Activated T-helper 1 cell treated with anti-CD3 and anti-CD28 coated beads, Interleukin-12 subunit alpha, Interleukin-12 subunit beta, Interleukin-2, Interleukin-4 antibody, amounts not matched to agents 30 ng/mL and 10 ng/mL and 1 ng/mL, durations not matched to agents 14 hours and 24 hours and 36 hours (primary cell): ENCODE results near the gene CLEC3B. TPM values are rescaled to one million over a fixed set of nuclear protein-coding genes. Genes with fewer than 3 reads are reported as not detected.
"Not testable (repeated sequence)": the region's sequence is repeated elsewhere in the genome, so short reads cannot be mapped to it uniquely, and the experiment has no call there.

ENCODE experiments used
- DNase-seq: peaks from one replicate; pipeline ENCODE4 v3.0.0; 2021; ENCODE audit warnings: low spot score
- H3K27ac Mint-ChIP-seq: one replicate; pipeline ENCODE4 v1.8.0; 2021; ENCODE audit warnings: mild to moderate bottlenecking, mixed read lengths
- H3K27me3 Mint-ChIP-seq: one replicate; pipeline ENCODE4 v1.8.0; 2022; ENCODE audit warnings: mild to moderate bottlenecking, moderate library complexity, mixed read lengths; ENCODE audit not compliant: insufficient read depth
- H3K36me3 Mint-ChIP-seq: one replicate; pipeline ENCODE4 v1.8.0; 2021; ENCODE audit warnings: low read depth, mixed read lengths
- H3K4me1 Mint-ChIP-seq: one replicate; pipeline ENCODE4 v1.8.0; 2021; ENCODE audit warnings: low read depth, mixed read lengths
- H3K4me3 Mint-ChIP-seq: one replicate; pipeline ENCODE4 v1.8.0; 2021; ENCODE audit warnings: mild to moderate bottlenecking, moderate library complexity, mixed read lengths
- H3K9me3 Mint-ChIP-seq: one replicate; pipeline ENCODE4 v1.8.0; 2021; ENCODE audit warnings: mixed read lengths
- intact Hi-C: fragments of 100-400 bp; cut with micrococcal nuclease; formaldehyde crosslinking; loops from one replicate; pipeline ENCODE4 v1.15.1; 2024
- total RNA-seq: library from RNA; stranded (reverse); gene quantifications from 2 replicates; pipeline ENCODE4 v1.2.3, GENCODE V29; 2022

CLEC3B gene
- total RNA-seq, 1 donor from 2014 or later = not detected

DNA sequence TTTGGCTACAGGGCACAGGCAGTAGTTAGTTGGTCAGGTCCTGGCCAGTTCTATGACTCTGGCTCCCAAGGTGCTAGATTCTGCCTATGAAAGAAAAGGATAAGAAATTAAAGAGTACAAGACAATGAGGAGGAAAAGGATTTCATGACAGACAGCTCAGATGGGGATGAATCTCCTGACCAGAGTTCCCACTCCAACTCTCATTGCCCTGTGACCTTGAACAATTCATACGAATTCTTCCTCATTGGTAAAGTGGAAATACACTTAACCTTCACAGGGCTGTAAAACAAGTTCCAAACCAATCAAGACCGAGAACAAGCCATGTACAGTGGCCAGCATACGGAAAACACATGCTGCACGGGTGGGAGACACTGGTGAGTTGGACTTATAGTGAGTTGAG, 23.7 kb downstream of the CLEC3B start:
- Mint-ChIP-seq H3K27ac (no peak overlapping the region), H3K27me3 (peaks cover 39% of the 10 kb centered on the region), H3K9me3 (no peaks in the 10 kb centered on the region), H3K4me3 (no peak overlapping the region), H3K4me1 (peaks cover 14% of the 10 kb centered on the region), H3K36me3 (peaks cover 2% of the 10 kb centered on the region)
- DNase-seq = no peak
- intact Hi-C loops = no loop called here

GRCh38 chr3:45051685-45052084, 25.6 kb downstream of the CLEC3B start:
- H3K36me3 Mint-ChIP-seq = peaks cover 2% of the 10 kb centered on the region
- H3K4me3 Mint-ChIP-seq = no peak overlapping the region
- no peaks in the 10 kb centered on the region for H3K9me3 Mint-ChIP-seq
- no peak overlapping the region for H3K27ac Mint-ChIP-seq
- no peak for DNase-seq
- intact Hi-C loops = no loop called here
- peaks cover 24% of the 10 kb centered on the region for H3K4me1 Mint-ChIP-seq
- H3K27me3 Mint-ChIP-seq = peaks cover 30% of the 10 kb centered on the region

DNA sequence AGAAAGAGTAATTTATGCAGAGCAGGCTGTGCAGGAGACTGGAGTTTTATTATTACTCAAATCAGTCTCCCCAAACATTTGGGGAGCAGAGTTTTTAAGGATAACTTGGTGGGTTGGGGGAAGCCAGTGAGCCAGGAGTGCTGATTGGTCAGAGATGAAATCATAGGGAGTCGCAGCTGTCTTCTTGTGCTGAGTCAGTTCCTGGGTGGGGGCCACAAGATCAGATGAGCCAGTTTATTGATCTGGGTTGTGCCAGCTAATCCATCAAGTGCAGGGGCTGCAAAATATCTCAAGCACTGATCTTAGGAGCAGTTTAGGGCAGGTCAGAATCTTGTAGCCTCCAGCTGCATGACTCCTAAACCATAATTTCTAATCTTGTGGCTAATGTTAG, 27.7 kb downstream of the CLEC3B start:
- H3K4me3 Mint-ChIP-seq, H3K36me3 Mint-ChIP-seq, H3K9me3 Mint-ChIP-seq, H3K27ac Mint-ChIP-seq, DNase-seq: not testable (repeated sequence)
- intact Hi-C loops = loop anchor here (2.0 kb wide), 1 partner anchor 13 kb away; no protein-coding TSS in a partner anchor
- Mint-ChIP-seq H3K27me3 (peaks cover 22% of the 10 kb centered on the region), H3K4me1 (peaks cover 30% of the 10 kb centered on the region)

- H3K27me3 Mint-ChIP-seq = peaks cover 18% of the 10 kb centered on the region
These were observed 28.2 kb downstream of the CLEC3B start for GRCh38 chr3:45054196-45054857.

DNA sequence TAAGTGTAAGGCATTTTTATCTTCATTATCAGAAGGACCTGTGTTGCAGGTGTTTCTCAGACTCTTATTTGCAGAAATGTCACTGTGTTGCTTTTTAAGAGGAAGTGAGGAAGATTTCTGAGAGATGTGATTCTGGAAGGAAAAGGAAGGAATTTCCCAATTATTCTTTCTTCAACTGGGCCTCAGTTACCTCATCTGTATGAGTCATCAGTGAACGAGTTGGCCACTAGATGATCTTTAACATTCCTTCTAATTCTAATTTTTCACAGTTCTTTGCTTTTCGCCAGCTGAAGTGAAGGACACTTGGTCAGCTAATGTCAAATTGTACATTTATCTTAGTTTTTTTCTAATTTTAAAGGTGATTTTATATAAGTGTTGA, 28.9 kb downstream of the CLEC3B start:
- Mint-ChIP-seq H3K36me3 (peaks cover 2% of the 10 kb centered on the region), H3K4me1 (peaks cover 30% of the 10 kb centered on the region), H3K27ac (no peak overlapping the region), H3K9me3 (no peaks in the 10 kb centered on the region), H3K27me3 (peaks cover 13% of the 10 kb centered on the region), H3K4me3 (no peak overlapping the region)
- no peak for DNase-seq
- intact Hi-C loops = loop anchor here (2.0 kb wide), 1 partner anchor 14 kb away; no protein-coding TSS in a partner anchor

More at GRCh38 chr3:45054196-45054857, 28.2 kb downstream of the CLEC3B start:
- DNase-seq = no peak
- peaks cover 2% of the 10 kb centered on the region for H3K36me3 Mint-ChIP-seq
- intact Hi-C loops = loop anchor here (2.0 kb wide), 1 partner anchor 14 kb away; no protein-coding TSS in a partner anchor
- H3K4me1 Mint-ChIP-seq = peaks cover 30% of the 10 kb centered on the region
- H3K4me3 Mint-ChIP-seq = no peak overlapping the region
- no peak overlapping the region for H3K27ac Mint-ChIP-seq
- no peaks in the 10 kb centered on the region for H3K9me3 Mint-ChIP-seq

GRCh38 chr3:45055411-45056143, 29.5 kb downstream of the CLEC3B start:
- H3K36me3 Mint-ChIP-seq = peaks cover 2% of the 10 kb centered on the region
- H3K4me3 Mint-ChIP-seq = no peak overlapping the region
- no peak overlapping the region for H3K27ac Mint-ChIP-seq
- no peaks in the 10 kb centered on the region for H3K9me3 Mint-ChIP-seq
- peaks cover 30% of the 10 kb centered on the region for H3K4me1 Mint-ChIP-seq
- H3K27me3 Mint-ChIP-seq = peaks cover 9% of the 10 kb centered on the region
- DNase-seq = no peak
- intact Hi-C loops = loop anchor here (2.0 kb wide), 1 partner anchor 15 kb away; no protein-coding TSS in a partner anchor

GRCh38 chr3:45056608-45057301, 30.7 kb downstream of the CLEC3B start:
- Mint-ChIP-seq H3K9me3 (no peaks in the 10 kb centered on the region), H3K36me3 (peaks cover 2% of the 10 kb centered on the region), H3K27ac (no peak overlapping the region), H3K4me3 (no peak overlapping the region), H3K27me3 (peaks cover 7% of the 10 kb centered on the region), H3K4me1 (peaks cover 30% of the 10 kb centered on the region)
- intact Hi-C loops = no loop called here
- no peak for DNase-seq

GRCh38 chr3:45057557-45057956, 31.5 kb downstream of the CLEC3B start:
- Mint-ChIP-seq H3K27ac (no peak overlapping the region), H3K4me1 (peaks cover 30% of the 10 kb centered on the region), H3K4me3 (no peak overlapping the region), H3K36me3 (no peaks in the 10 kb centered on the region), H3K27me3 (peaks cover 4% of the 10 kb centered on the region), H3K9me3 (no peaks in the 10 kb centered on the region)
- no peak for DNase-seq
- intact Hi-C loops = no loop called here

GRCh38 chr3:45059132-45059531, 33.0 kb downstream of the CLEC3B start:
- no peak overlapping the region for H3K27ac Mint-ChIP-seq
- DNase-seq = no peak
- no peaks in the 10 kb centered on the region for H3K9me3 Mint-ChIP-seq
- intact Hi-C loops = no loop called here
- H3K36me3 Mint-ChIP-seq = no peaks in the 10 kb centered on the region
- H3K4me1 Mint-ChIP-seq = peaks cover 23% of the 10 kb centered on the region
- H3K4me3 Mint-ChIP-seq = no peak overlapping the region
- peaks cover 4% of the 10 kb centered on the region for H3K27me3 Mint-ChIP-seq

- Mint-ChIP-seq H3K27ac (no peak overlapping the region), H3K27me3 (peaks cover 4% of the 10 kb centered on the region), H3K4me3 (no peak overlapping the region), H3K4me1 (peaks cover 23% of the 10 kb centered on the region), H3K9me3 (no peaks in the 10 kb centered on the region), H3K36me3 (no peaks in the 10 kb centered on the region)
- no peak for DNase-seq
- intact Hi-C loops = no loop called here
These were observed 34.2 kb downstream of the CLEC3B start for GRCh38 chr3:45060165-45060892.

DNA sequence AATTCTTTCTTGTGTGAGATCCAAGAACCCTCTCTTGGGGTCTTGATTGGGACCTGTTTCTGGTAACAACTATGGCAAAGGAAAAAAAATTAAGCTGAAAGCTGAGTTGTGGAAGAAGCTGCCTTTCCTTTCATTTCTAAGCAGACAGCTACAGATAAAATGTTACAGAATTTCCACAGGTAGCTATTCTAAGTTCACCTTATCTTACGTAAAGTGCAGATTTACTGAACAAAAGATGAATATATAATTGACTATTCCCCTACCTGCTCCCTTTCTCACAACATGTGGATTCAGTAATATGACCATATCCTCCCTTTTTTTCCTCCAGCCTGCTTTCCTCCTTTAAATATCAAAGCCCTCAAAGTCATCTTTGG, 36.6 kb downstream of the CLEC3B start:
- Mint-ChIP-seq H3K4me1 (peaks cover 32% of the 10 kb centered on the region), H3K27ac (no peak overlapping the region), H3K36me3 (peaks cover 2% of the 10 kb centered on the region), H3K4me3 (no peak overlapping the region), H3K27me3 (peaks cover 8% of the 10 kb centered on the region), H3K9me3 (no peaks in the 10 kb centered on the region)
- DNase-seq = no peak
- intact Hi-C loops = no loop called here

DNA sequence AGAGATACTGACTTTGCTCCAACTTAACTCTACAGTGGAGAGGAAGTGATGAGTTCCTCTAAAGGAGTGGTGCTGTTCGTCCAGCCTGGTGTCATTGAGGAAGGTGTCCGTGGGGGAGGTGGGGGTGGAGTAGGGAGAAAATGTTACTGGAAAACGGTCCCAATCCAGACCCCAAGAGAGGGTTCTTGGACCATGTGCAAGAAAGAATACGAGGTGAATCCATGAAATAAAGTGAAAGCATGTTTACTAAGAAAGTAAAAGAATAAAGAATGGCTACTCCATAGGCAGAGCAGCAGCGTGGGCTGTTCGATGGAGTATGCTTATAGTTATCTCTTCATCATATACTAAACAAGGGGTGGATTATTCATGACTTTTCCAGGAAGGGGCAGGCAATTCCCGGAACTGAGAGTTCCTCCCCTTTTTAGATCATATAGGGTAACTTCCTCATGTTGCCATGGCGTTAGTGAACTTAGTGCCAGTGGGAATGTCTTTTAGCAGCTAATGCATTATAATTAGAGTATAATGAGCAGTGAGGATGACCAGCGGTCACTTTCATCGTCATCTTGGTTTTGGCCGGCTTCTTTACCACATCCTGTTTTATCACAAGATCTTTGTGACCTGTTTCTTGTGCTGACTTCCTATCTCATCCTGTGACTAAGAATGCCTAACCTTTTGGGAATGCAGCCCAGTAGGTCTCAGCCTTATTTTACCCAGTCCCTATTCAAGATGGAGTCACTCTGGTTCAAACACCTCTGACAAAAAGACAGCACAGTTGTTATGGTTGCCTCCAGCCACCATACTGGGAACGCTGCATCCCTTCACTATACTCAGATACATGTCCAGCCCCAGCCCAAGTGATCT, 38.6 kb downstream of the CLEC3B start:
- Mint-ChIP-seq H3K9me3 (no peaks in the 10 kb centered on the region), H3K4me3 (peak overlapping the region; percentile 63), H3K27ac (peak overlapping the region; percentile 82), H3K27me3 (peaks cover 15% of the 10 kb centered on the region), H3K36me3 (peaks cover 2% of the 10 kb centered on the region), H3K4me1 (peaks cover 30% of the 10 kb centered on the region)
- intact Hi-C loops = loop anchor here (1.0 to 2.0 kb wide), 2 partner anchors 40 to 103 kb away; no protein-coding TSS in a partner anchor
- peak; percentile 30 for DNase-seq
